Astrocyte of the hippocampus (primary cell): ENCODE results near the gene RHOB.
"Not testable (repeated sequence)": the region's sequence is repeated elsewhere in the genome, so short reads cannot be mapped to it uniquely, and the experiment has no call there.

Experiments used
- DNase-seq: peaks from one replicate; pipeline ENCODE4 v3.0.0; 2011; ENCODE audit warnings: low read depth, low spot score

Gene RHOB

GRCh38 chr2:20490300-20491181, 43.7 kb downstream of the RHOB start:
- DNase-seq = peak; percentile 95

- no peak for DNase-seq
Measured at GRCh38 chr2:20491739-20492531, 45.1 kb downstream of the RHOB start.

- not testable (repeated sequence) for DNase-seq
Measured at GRCh38 chr2:20493095-20493494, 46.2 kb downstream of the RHOB start.

- DNase-seq = peak; percentile 56
Measured at GRCh38 chr2:20494241-20494640, 47.4 kb downstream of the RHOB start.

GRCh38 chr2:20496076-20496872, 49.4 kb downstream of the RHOB start:
- DNase-seq = no peak

GRCh38 chr2:20496942-20497341, 50.1 kb downstream of the RHOB start:
- DNase-seq = no peak
